HT1080 (cell line): ENCODE results near the gene MAST3. TPM values are rescaled to one million over a fixed set of nuclear protein-coding genes. Genes with fewer than 3 reads are reported as not detected.

Experiments used
- DNase-seq: peaks from one replicate; pipeline ENCODE4 v3.0.0-alpha.2; 2015; ENCODE audit warnings: low read depth
- small RNA-seq: library from RNA; depleted of rRNA; stranded (forward); fragments of <200 nt; gene quantifications from one replicate; pipeline ENCODE3, GENCODE V24; 2014
- total RNA-seq: library from RNA; depleted of rRNA; stranded (reverse); fragments of >200 nt; shearing (Covaris generic); gene quantifications from 2 replicates; pipeline ENCODE4 v1.2.3, GENCODE V29; 2014; rRNA removed

Gene MAST3
- total RNA-seq, 1 experiment from 2014 or later: 2.3 TPM

DNA sequence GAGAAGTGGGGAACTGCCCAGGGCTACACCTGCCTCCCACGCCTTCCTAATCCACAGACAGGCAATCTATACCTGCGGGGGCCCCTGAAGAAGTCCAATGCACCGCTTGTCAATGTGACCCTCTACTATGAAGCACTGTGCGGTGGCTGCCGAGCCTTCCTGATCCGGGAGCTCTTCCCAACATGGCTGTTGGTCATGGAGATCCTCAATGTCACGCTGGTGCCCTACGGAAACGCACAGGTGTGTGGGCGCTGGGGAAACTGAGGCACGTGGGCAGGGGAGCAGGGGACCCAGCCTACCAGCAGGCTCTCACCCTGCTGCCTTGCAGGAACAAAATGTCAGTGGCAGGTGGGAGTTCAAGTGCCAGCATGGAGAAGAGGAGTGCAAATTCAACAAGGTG lies 77.4 kb downstream of the MAST3 start:
- no peak for DNase-seq

GRCh38 chr19:18176367-18177310 lies 79.1 kb downstream of the MAST3 start:
- no peak for DNase-seq

GRCh38 chr19:18179957-18180356 lies 82.4 kb downstream of the MAST3 start:
- no peak for DNase-seq

GRCh38 chr19:18183529-18183928 lies 86.0 kb downstream of the MAST3 start:
- DNase-seq: no peak

DNA sequence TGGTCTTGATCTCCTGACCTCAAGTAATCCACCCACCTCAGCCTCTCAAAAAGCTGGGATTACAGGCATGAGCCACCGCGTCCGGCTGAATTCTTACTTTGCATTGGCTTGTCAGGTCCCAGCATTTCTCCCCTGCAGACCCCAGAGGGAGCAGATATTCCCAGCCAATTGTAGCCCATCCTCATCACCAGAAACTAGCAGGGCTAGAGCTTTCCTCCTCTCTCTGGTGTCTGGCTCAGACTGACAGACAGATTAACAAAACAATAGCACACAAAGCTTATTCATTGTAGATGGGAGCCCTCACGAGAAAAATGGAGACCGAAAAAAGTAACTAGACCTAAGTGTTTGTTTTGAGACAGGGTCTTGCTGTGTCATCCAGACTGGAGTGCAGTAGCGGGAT lies 88.0 kb downstream of the MAST3 start:
- no peak for DNase-seq

GRCh38 chr19:18190278-18190677 lies 92.7 kb downstream of the MAST3 start:
- DNase-seq: no peak

- no peak for DNase-seq
These were observed 94.1 kb downstream of the MAST3 start for GRCh38 chr19:18191640-18192062.

DNA sequence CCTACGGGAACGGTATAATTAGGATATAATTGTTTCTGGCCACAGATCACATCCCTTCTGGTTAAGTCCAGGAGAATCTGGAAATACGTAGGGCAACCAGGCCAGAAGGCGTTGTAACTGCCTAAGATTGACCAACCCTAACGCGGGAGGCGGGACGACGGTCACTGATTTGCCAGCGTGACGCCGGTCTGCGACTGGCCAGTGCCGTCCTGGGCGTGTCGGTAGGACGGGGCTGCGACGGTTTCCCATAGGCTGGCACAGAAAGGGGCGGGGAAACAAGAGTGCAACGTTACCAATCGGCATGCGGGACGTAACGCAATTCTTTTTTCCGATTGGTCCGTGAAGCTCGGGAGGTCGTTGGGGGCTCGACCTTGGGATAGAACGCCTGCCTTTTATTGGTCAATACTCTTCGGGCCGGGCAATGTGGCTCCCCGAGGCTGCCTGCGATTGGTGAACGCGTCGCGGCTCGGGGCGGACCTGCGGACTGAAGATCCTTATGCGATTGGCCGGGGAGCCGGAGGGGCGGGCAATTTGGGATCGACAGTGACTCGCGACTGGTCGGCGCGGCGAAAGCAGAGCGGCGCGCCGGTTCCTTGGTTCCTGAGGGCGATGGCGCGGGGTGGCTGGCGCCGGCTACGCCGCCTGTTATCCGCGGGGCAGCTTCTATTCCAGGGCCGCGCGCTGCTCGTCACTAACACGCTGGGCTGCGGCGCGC lies 95.3 kb downstream of the MAST3 start, which contains the start of gene MPV17L2:
Gene MPV17L2 (plus strand): TSS at position 546 of the 715 bp plus-strand sequence. CDS start 64 bp downstream, at position 610.
- DNase-seq: peak; percentile 100

DNA sequence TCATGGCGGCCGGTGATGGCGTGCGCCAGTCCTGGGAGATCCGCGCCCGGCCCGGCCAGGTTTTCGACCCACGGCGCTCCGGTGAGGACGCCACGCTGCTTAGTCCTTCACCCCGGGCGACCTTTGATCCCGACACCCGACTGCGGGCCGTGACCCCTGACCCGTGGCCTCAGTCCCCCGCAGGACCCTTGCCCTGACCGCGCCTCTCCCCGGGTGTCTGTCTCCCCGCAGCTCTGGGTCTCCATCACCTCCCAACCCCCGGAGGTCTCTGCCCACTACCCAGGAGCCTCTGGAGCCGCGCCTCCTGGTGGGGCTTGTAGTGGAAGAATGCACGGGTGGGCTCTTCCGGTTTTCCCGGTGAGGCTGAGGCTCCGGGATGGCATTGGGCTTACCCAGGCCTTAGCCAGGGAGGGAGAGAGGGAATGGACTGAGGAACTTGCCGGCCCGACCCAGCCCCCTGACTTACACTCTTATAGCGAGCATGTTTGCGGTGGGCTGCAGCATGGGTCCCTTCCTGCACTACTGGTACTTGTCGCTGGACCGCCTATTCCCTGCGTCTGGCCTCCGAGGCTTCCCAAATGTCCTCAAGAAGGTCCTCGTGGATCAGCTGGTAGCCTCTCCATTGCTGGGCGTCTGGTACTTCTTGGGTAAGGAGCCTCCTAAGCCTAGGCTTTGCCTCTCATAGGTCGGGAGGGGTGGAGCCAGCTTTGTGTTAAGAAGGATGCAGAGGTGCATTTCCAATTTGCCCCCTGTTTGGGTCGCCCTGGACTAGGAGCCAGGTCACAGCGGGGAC lies 96.0 kb downstream of the MAST3 start:
- no peak for DNase-seq

GRCh38 chr19:18194181-18194530 lies 96.6 kb downstream of the MAST3 start:
- DNase-seq: no peak

GRCh38 chr19:18194554-18195238 lies 97.1 kb downstream of the MAST3 start:
- no peak for DNase-seq

DNA sequence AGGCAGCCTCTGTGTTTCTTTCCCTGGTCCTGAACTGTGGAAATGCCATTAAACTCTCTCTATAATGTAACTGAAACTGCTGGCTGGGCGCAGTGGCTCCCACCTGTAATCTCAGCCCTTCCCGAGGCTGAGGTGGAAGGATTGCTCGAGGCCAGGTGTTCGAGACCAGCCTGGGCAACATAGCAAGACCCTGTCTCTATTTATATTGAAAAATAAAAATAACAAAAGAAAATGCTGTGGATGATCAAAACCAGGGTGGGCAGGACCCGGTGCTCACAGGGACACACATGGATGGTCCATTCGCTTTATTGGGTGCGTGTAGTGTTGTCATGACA lies 98.9 kb downstream of the MAST3 start:
- no peak for DNase-seq

- no peak for DNase-seq
These were observed 99.7 kb downstream of the MAST3 start for GRCh38 chr19:18197306-18197705.

DNA sequence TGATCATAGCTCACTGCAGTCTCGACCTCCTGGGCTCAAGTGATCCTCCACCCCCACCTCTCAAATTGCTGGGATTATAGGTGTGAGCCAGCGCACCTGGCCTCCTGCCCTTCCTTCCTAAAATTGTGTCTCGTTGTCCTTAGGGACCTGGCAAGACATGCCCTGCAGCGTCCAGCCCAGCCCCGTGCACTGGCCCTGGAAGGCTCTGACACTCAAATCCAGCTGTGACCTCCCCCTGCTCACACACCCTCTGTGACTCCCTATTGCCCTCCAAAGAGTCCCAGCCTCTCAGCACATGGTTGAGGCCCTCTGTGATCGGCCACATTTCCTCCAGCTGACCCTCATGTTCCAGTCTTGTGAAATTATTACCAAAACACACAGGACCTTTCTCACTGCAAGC lies 100.4 kb downstream of the MAST3 start:
- no peak for DNase-seq

- DNase-seq: no peak
These were observed 100.8 kb downstream of the MAST3 start for GRCh38 chr19:18198374-18198773.

Small RNA genes within 50 kb of the gene (small RNA-seq; reads per million reads assigned to genes)
- gene IFI30: not detected

Other genes starting within 250 kb of the MAST3 start
- 0.06 TPM in 1 of 2 replicates, not detected in the other for gene JAK3, start 249.8 kb upstream of the MAST3 start, total RNA-seq
- gene RPL18A, start 237.9 kb upstream of the MAST3 start, total RNA-seq: 2,013 and 2,102 TPM in 2 replicates
- not detected in 2 replicates for gene SLC5A5, start 225.8 kb upstream of the MAST3 start, total RNA-seq
- 50.8 and 70.0 TPM in 2 replicates for gene CCDC124, start 164.8 kb upstream of the MAST3 start, total RNA-seq
- gene KCNN1, start 130.7 kb upstream of the MAST3 start, total RNA-seq: not detected in 2 replicates
- 8.7 and 10.3 TPM in 2 replicates for gene ARRDC2, start 89.6 kb upstream of the MAST3 start, total RNA-seq
- 0.13 and 1.0 TPM in 2 replicates for gene IL12RB1, start 10.8 kb upstream of the MAST3 start, total RNA-seq
- 17.5 and 21.1 TPM in 2 replicates for gene PIK3R2, start 55.4 kb downstream of the MAST3 start, total RNA-seq
- 1.5 and 2.3 TPM in 2 replicates for gene IFI30, start 76.0 kb downstream of the MAST3 start, total RNA-seq
- gene MPV17L2, start 95.4 kb downstream of the MAST3 start, total RNA-seq: 17.0 and 23.4 TPM in 2 replicates
- gene RAB3A, start 106.3 kb downstream of the MAST3 start, total RNA-seq: 1.3 and 2.4 TPM in 2 replicates
- gene PDE4C, start 128.7 kb downstream of the MAST3 start, total RNA-seq: 0.13 TPM in 1 of 2 replicates, not detected in the other
- gene IQCN, start 176.7 kb downstream of the MAST3 start, total RNA-seq: not detected in 2 replicates
- 55.4 and 64.5 TPM in 2 replicates for gene JUND, start 183.8 kb downstream of the MAST3 start, total RNA-seq
- 456 and 535 TPM in 2 replicates for gene LSM4, start 225.3 kb downstream of the MAST3 start, total RNA-seq
- gene PGPEP1, start 242.8 kb downstream of the MAST3 start, total RNA-seq: 9.1 and 20.9 TPM in 2 replicates